Measurements from ENCODE around the gene TMEM63C.

DNA sequence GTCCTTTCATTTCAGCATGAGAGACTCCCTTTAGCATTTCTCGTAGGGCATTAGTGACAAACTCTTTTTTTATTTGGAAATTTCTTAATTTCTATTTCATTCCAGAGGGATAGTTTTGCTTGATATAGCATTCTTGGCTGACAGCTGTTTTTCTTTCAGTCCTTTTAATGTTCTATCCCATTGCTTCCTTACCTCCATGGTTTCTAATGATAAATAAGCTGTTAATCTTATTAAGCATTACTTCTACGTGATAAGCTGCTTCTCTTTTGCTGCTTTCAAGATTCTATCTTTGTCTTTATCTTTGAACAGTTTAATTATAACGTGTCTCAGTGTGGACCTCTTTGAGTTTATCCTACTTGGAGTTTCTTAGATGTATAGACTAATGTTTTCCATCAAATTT is 11.6 kb upstream of the TMEM63C start:
- TF ChIP-seq, protein P1, sequence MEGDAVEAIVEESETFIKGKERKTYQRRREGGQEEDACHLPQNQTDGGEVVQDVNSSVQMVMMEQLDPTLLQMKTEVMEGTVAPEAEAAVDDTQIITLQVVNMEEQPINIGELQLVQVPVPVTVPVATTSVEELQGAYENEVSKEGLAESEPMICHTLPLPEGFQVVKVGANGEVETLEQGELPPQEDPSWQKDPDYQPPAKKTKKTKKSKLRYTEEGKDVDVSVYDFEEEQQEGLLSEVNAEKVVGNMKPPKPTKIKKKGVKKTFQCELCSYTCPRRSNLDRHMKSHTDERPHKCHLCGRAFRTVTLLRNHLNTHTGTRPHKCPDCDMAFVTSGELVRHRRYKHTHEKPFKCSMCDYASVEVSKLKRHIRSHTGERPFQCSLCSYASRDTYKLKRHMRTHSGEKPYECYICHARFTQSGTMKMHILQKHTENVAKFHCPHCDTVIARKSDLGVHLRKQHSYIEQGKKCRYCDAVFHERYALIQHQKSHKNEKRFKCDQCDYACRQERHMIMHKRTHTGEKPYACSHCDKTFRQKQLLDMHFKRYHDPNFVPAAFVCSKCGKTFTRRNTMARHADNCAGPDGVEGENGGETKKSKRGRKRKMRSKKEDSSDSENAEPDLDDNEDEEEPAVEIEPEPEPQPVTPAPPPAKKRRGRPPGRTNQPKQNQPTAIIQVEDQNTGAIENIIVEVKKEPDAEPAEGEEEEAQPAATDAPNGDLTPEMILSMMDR (IDR thresholded peaks at IDR 0.05) = no peak
- no peak for TF ChIP-seq EZH2 (IDR thresholded peaks at IDR 0.05; ENCODE audit: borderline replicate concordance, insufficient read depth, low read depth, low read length, poor library complexity, severe bottlenecking)
